ENCODE results near the gene SRP72. TPM values are rescaled to one million over a fixed set of nuclear protein-coding genes. Genes with fewer than 3 reads are reported as not detected.

The SRP72 gene
- total and polyA plus RNA-seq, 2 of the 4 experiments (the other 2 are of a cell fraction) = 73.8 to 123 TPM

DNA sequence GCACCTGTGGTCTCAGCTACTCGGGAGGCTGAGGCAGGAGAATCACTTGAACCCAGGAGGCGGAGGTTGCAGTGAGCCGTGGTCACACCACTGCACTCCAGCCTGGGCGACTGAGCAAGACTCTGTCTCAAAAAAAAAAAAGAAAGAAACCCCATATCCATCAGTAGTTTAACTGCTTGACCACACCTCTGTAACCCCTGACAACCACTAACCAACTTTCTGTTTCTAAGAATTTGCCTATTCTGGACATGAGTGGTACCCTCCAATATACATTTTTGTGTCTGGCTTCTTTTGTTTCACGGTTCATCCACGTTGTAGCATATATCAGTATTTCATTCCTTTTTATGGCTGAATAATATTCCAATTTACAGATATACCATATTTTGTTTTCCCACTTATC is 41.1 kb upstream of the SRP72 start:
- Histone ChIP-seq H3K4me3 (ENCODE audit: insufficient read depth, low read depth, low read length) (no peak overlapping the region), H3K23ac (ENCODE audit: low read depth, low read length) (no peak overlapping the region), H3K56ac (ENCODE audit: extremely low read depth, insufficient read depth, low read length) (no peak overlapping the region), H3K9me3 (ENCODE audit: control insufficient read depth, insufficient read depth, low read length) (no peaks in the 10 kb centered on the region), H4K5ac (ENCODE audit: low read depth, low read length) (no peak overlapping the region), H3K9me1 (ENCODE audit: insufficient read depth, low read length) (no peaks in the 10 kb centered on the region), H3K27me3 (ENCODE audit: control insufficient read depth, insufficient read depth, low read length) (no peaks in the 10 kb centered on the region), H2BK20ac (ENCODE audit: low read depth, low read length) (no peak overlapping the region), H2BK120ac (ENCODE audit: low read depth, low read length) (no peak overlapping the region), H2AFZ (replicated peaks; ENCODE audit: low read length, poor library complexity) (no peak overlapping the region), H3K14ac (replicated peaks; ENCODE audit: low read depth, low read length) (no peak overlapping the region), H2AK5ac (ENCODE audit: low read depth, low read length) (no peak overlapping the region), H3K9ac (ENCODE audit: low read depth, low read length) (no peak overlapping the region), H3K79me1 (ENCODE audit: low read depth in 1 of 2, low read length in 2 of 2) (peaks cover 8 to 22% of the 10 kb centered on the region in 2 experiments; a peak in 3 of 4 replicates), H3K4me2 (ENCODE audit: low read depth, low read length) (no peak overlapping the region), H3K4me1 (ENCODE audit: control insufficient read depth, insufficient read depth, low read length) (no peaks in the 10 kb centered on the region), H3K27ac (ENCODE audit: insufficient read depth, low read length) (no peak overlapping the region), H2BK15ac (ENCODE audit: low read depth, low read length) (no peak overlapping the region), H2AK9ac (replicated peaks; ENCODE audit: low read depth, low read length, poor library complexity) (no peak overlapping the region), H3K36me3 (ENCODE audit: control insufficient read depth, insufficient read depth, low read length) (no peaks in the 10 kb centered on the region; the same call in 1 of the 2 replicates), H4K20me1 (ENCODE audit: insufficient read depth, low read length) (no peaks in the 10 kb centered on the region; the same call in none of the 2 replicates), H4K8ac (ENCODE audit: low read depth in 2 of 2, low read length in 2 of 2) (no peak overlapping the region), H3K4ac (ENCODE audit: low read depth, low read length) (no peak overlapping the region), H2BK5ac (ENCODE audit: low read depth, low read length, poor library complexity, severe bottlenecking) (no peak overlapping the region), H4K91ac (ENCODE audit: insufficient read depth, low read depth, low read length) (no peak overlapping the region), H3K18ac (ENCODE audit: low read depth, low read length) (no peak overlapping the region)
- BruUV-seq (replicated peaks) = no TSS peak
- ChIA-PET CTCF (interaction anchor here (1.1 kb wide), 1 partner anchor 9 kb away, joined by 8 read pairs; the partner anchor contains the start of gene PPAT), POLR2A (ENCODE audit: unreplicated experiment) (no interaction called here)
- DNase-seq = no peak
- ATAC-seq (ENCODE audit: low read depth) = no peak
- intact Hi-C loops (cut with micrococcal nuclease) = no loop called here
- TF ChIP-seq BHLHE40 (IDR thresholded peaks at IDR 0.05; ENCODE audit: low read depth, low read length) = no peak
- no peak for TF ChIP-seq MAZ (IDR thresholded peaks at IDR 0.05; ENCODE audit: borderline replicate concordance, low read depth, low read length)
- no peak for TF ChIP-seq SMC3 (IDR thresholded peaks at IDR 0.05; ENCODE audit: low read depth, low read length)
- TF ChIP-seq CEBPB (IDR thresholded peaks at IDR 0.05; ENCODE audit: low read depth, low read length) = no peak
- TF ChIP-seq RCOR1 (IDR thresholded peaks at IDR 0.05; ENCODE audit: insufficient replicate concordance, low read length) = no peak
- TF ChIP-seq FOS (IDR thresholded peaks at IDR 0.05; ENCODE audit: low read depth, low read length) = no peak
- no peak for TF ChIP-seq USF2 (IDR thresholded peaks at IDR 0.05; ENCODE audit: low read depth, low read length)
- no peak for TF ChIP-seq POLR2A (IDR thresholded peaks at IDR 0.05; ENCODE audit: low read depth, low read length)
- TF ChIP-seq ELK1 (IDR thresholded peaks at IDR 0.05; ENCODE audit: borderline replicate concordance, low read depth, low read length) = no peak
- no peak for TF ChIP-seq MAFK (IDR thresholded peaks at IDR 0.05; ENCODE audit: low read depth, low read length)
- TF ChIP-seq NFE2L2 (IDR thresholded peaks at IDR 0.05; ENCODE audit: low read depth, low read length) = no peak
- dilution Hi-C loops (cut with HindIII; ENCODE audit: low sequenced_read_pairs, unreplicated experiment) = no loop called here
- in situ Hi-C loops (cut with MboI; ENCODE audit: low sequenced_read_pairs) = no loop called here
- WGBS, 2 experiments (ENCODE audit: extremely low coverage in 2 of 2, insufficient read length in 1 of 2) = 100% methylated on average over 1 of the region's 6 CpGs; no CpG with 5 or more reads in 1 of the 2 experiments

Measured in IMR-90 (cell line).